T-cell (primary cell): ENCODE results near the gene IL34. TPM values are rescaled to one million over a fixed set of nuclear protein-coding genes. Genes with fewer than 3 reads are reported as not detected.

Experiments
- ATAC-seq, 4 experiments: fragments of 200-7000 bp in 3 of 4; fragments of 150-1000 bp in 1 of 4; cut with Tn5 transposase; replicated peaks in 1 of 4; 1 replicate in 3 of 4; 2 replicates in 1 of 4; pipeline ENCODE4 v1.10.0; 2021; ENCODE audit warnings: moderate library complexity in 3 of 4, mild to moderate bottlenecking in 2 of 4, moderate number of reproducible peaks in 1 of 4
- CTCF ChIA-PET, 2 donors: fragments of 300-600 bp; sonication (Branson Sonifier 250); formaldehyde crosslinking; loops; one replicate each; lab custom pipeline; 2022; ENCODE audit warnings: antibody characterized with exemption in 2 of 2; lab: Charles Lee
- POLR2A ChIA-PET, 2 donors: fragments of 300-600 bp; sonication (Branson Sonifier 250); formaldehyde crosslinking; loops; one replicate each; lab custom pipeline; 2022; ENCODE audit warnings: antibody characterized with exemption in 2 of 2; lab: Charles Lee
- DNase-seq, 35 experiments: peaks; one replicate each; pipeline versions ENCODE4 v3.0.0 to v3.0.0-alpha.2; 2013 to 2023
- H3K27ac ChIP-seq: one replicate; pipeline ENCODE4 v1.5.1; 2013; ENCODE audit warnings: low read length
- H3K27me3 ChIP-seq, 2 experiments: replicated peaks in 1 of 2; 1 replicate in 1 of 2; 2 replicates in 1 of 2; pipeline versions ENCODE4 v1.6.1 to v1.7.0; 2013; ENCODE audit warnings: low read length in 1 of 2, mixed read lengths in 1 of 2; ENCODE audit not compliant: control insufficient read depth in 2 of 2, insufficient read depth in 2 of 2; ENCODE audit errors: extremely low read depth in 1 of 2
- H3K36me3 ChIP-seq, 2 donors: 1 replicate in 1 of 2; 2 replicates in 1 of 2; pipeline versions ENCODE4 v1.6.1 to v1.7.0; 2013; ENCODE audit warnings: low read length in 1 of 2; ENCODE audit not compliant: control insufficient read depth in 2 of 2, insufficient read depth in 1 of 2; ENCODE audit errors: extremely low read depth in 1 of 2
- H3K4me1 ChIP-seq, 2 experiments: 1 replicate in 1 of 2; 2 replicates in 1 of 2; pipeline versions ENCODE4 v1.6.1 to v1.7.0; 2013; ENCODE audit warnings: low read length in 2 of 2, mixed read lengths in 1 of 2; ENCODE audit not compliant: insufficient read depth in 2 of 2, control insufficient read depth in 1 of 2; ENCODE audit errors: extremely low read depth in 1 of 2
- H3K4me3 ChIP-seq, 2 donors: 1 replicate in 1 of 2; 2 replicates in 1 of 2; pipeline versions ENCODE4 v1.5.1 to v1.7.0; 2013; ENCODE audit warnings: mild to moderate bottlenecking in 2 of 2, low read length in 1 of 2, moderate library complexity in 1 of 2; ENCODE audit not compliant: control insufficient read depth in 1 of 2; ENCODE audit errors: extremely low read depth in 1 of 2
- H3K9me3 ChIP-seq: 2 replicates; pipeline ENCODE4 v1.7.0; 2013
- H3K27ac Mint-ChIP-seq, 2 donors: one replicate each; pipeline ENCODE4 v1.8.0; 2020 to 2021; ENCODE audit warnings: mild to moderate bottlenecking in 2 of 2, mixed read lengths in 2 of 2
- H3K27me3 Mint-ChIP-seq, 2 donors: one replicate each; pipeline ENCODE4 v1.8.0; 2021 to 2022; ENCODE audit warnings: mixed read lengths in 2 of 2
- H3K36me3 Mint-ChIP-seq: one replicate; pipeline ENCODE4 v1.8.0; 2021; ENCODE audit warnings: mixed read lengths
- H3K4me1 Mint-ChIP-seq, 3 donors: one replicate each; pipeline ENCODE4 v1.8.0; 2020 to 2022; ENCODE audit warnings: mixed read lengths in 3 of 3, mild to moderate bottlenecking in 1 of 3
- H3K4me3 Mint-ChIP-seq, 3 donors: one replicate each; pipeline ENCODE4 v1.8.0; 2020 to 2022; ENCODE audit warnings: mild to moderate bottlenecking in 3 of 3, mixed read lengths in 3 of 3, moderate library complexity in 3 of 3
- H3K9me3 Mint-ChIP-seq, 3 donors: one replicate each; pipeline ENCODE4 v1.8.0; 2020 to 2022; ENCODE audit warnings: mixed read lengths in 3 of 3
- WGBS: methylation state at CpG from one replicate; pipeline ENCODE4 v1.1.5; 2013; ENCODE audit warnings: missing lambda C conversion rate; ENCODE audit not compliant: insufficient coverage; 5-methylcytosine and 5-hydroxymethylcytosine counted together
- total RNA-seq, 35 experiments: library from RNA in 6 of 35; stranded (reverse) in 6 of 35; fragments of 120-200 nt in 1 of 35; gene quantifications; one replicate each; pipeline versions ENCODE4 v1.2.1 to v1.2.4 and lab custom pipeline; 2013 to 2026

The IL34 gene
- total RNA-seq, 5 donors from 2014 or later (not counting 1 experiment from before 2014, with no cell fraction given), result 0.20 to 0.53 (median 0.45) TPM; not detected in 2

DNA sequence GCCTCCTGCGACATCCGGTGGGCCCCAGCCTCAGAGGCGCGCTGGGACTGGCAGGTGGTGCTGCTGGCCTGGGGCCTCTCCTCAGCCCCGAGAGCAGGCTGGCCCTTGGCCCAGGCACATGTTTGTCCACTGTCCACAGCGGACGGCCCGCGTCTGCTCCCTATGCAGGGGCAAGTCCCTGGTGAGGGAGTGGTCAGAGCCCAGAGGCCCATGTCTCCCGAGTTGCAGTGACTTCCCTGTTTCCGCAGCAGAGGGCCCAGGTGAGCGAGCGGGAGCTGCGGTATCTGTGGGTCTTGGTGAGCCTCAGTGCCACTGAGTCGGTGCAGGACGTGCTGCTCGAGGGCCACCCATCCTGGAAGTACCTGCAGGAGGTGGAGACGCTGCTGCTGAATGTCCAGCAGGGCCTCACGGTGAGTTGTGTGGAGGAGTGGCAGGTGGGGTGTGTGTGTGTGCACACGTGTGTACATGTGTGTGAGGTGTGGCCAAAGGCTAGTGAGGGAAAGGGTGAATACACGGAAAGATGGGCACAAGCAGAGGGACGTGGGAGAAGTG, 10.4 kb downstream of the IL34 start:
- peaks cover 0 to 8% of the 10 kb centered on the region in 2 experiments for H3K4me1 ChIP-seq
- H3K27me3 ChIP-seq, result peaks cover 0 to 8% of the 10 kb centered on the region in 2 experiments
- ATAC-seq (no peak), DNase-seq (no peak)
- ChIA-PET CTCF (no interaction called here), POLR2A (no interaction called here)
- no peaks in the 10 kb centered on the region for H3K36me3 ChIP-seq
- Mint-ChIP-seq H3K9me3 (no peaks in the 10 kb centered on the region), H3K36me3 (no peaks in the 10 kb centered on the region), H3K4me3 (no peak overlapping the region), H3K4me1 (peaks cover 3 to 6% (median 4%) of the 10 kb centered on the region in 3 donors), H3K27ac (no peak overlapping the region), H3K27me3 (no peaks in the 10 kb centered on the region)
- no peak overlapping the region for H3K27ac ChIP-seq
- no peaks in the 10 kb centered on the region for H3K9me3 ChIP-seq
- no peak overlapping the region for H3K4me3 ChIP-seq
- WGBS, result 76% methylated on average over 22 of the region's 22 CpGs

DNA sequence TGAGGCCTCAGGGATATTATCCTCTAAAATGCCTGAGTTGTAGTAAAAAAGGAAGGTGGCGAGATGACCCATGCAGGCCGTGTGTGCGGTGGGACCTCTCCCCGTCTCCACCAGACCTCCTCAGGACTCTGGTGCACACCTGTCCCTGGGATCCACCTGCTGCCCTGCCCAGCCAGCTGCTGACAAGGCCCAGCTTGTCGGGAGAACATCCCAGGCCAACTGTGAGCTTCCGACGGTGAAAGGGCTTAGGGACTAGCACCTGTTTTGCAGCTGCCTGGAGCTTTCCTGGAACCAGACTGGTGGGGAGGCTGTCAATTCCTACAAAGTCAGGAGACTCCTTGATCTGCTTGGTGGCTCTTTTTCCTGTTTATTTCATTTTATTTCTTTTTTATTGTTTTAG, 11.6 kb downstream of the IL34 start:
- H3K36me3 Mint-ChIP-seq, result no peaks in the 10 kb centered on the region

DNA sequence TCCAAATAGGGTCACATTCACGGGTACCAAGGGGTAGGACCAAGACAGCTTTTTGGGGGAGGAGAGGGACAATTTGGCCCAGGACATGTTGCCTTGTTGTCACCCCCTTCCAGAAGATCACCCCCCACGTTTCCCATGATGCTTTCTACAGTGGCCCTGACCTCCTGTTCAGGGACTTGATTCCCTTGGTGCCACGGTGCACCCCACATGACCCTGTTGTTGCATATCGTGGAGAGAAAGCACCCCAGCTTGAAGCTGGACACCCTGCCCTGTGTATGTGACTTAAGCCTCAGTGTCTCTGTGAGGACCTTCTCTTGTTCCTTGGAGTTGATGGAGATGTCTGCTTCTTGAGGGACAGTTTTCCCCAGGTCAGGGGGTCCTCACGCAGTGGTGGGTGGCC, 12.6 kb downstream of the IL34 start:
- DNase-seq (no peak), ATAC-seq (no peak)
- H3K4me1 ChIP-seq, result peaks cover 0 to 6% of the 10 kb centered on the region in 2 experiments
- no peak overlapping the region for H3K27ac ChIP-seq
- peaks cover 1 to 2% (median 1%) of the 10 kb centered on the region in 3 donors for H3K4me1 Mint-ChIP-seq
- ChIA-PET POLR2A (no interaction called here), CTCF (no interaction called here)
- H3K36me3 Mint-ChIP-seq, result no peaks in the 10 kb centered on the region
- no peak overlapping the region for H3K27ac Mint-ChIP-seq
- 72% methylated on average over 2 of the region's 5 CpGs for WGBS
- peaks cover 0 to 6% of the 10 kb centered on the region in 2 experiments for H3K27me3 ChIP-seq
- H3K36me3 ChIP-seq, result no peaks in the 10 kb centered on the region
- no peaks in the 10 kb centered on the region for H3K27me3 Mint-ChIP-seq
- H3K9me3 ChIP-seq, result no peaks in the 10 kb centered on the region
- H3K4me3 ChIP-seq, result no peak overlapping the region
- no peak overlapping the region for H3K4me3 Mint-ChIP-seq
- H3K9me3 Mint-ChIP-seq, result no peaks in the 10 kb centered on the region

More for the DNA sequence above, 11.6 kb downstream of the IL34 start:
- Mint-ChIP-seq H3K4me1 (peaks cover 3 to 6% (median 4%) of the 10 kb centered on the region in 3 donors), H3K4me3 (no peak overlapping the region), H3K27me3 (no peaks in the 10 kb centered on the region), H3K9me3 (no peaks in the 10 kb centered on the region), H3K27ac (no peak overlapping the region)
- no peak for ATAC-seq
- no peaks in the 10 kb centered on the region for H3K9me3 ChIP-seq
- H3K4me3 ChIP-seq, result no peak overlapping the region
- DNase-seq, result no peak
- H3K27ac ChIP-seq, result no peak overlapping the region
- H3K4me1 ChIP-seq, result peaks cover 0 to 8% of the 10 kb centered on the region in 2 experiments
- POLR2A ChIA-PET, result no interaction called here
- 92% methylated on average over 4 of the region's 7 CpGs for WGBS
- CTCF ChIA-PET, result no interaction called here
- peaks cover 0 to 8% of the 10 kb centered on the region in 2 experiments for H3K27me3 ChIP-seq
- no peaks in the 10 kb centered on the region for H3K36me3 ChIP-seq

DNA sequence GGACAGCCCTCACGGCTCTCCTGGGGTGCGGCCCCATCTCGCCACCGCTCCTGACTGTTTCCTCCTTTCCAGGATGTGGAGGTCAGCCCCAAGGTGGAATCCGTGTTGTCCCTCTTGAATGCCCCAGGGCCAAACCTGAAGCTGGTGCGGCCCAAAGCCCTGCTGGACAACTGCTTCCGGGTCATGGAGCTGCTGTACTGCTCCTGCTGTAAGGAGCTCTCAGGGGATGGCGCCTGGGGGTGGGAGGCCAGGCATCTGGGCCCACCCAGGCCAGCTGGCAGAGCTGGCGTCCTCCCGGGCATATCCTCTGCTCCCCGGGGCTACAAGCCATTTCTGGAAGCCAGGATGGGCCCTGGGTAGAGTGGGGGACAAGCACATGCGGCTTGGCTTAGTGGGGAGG, 13.2 kb downstream of the IL34 start:
- ATAC-seq (no peak), DNase-seq (no peak)
- H3K4me1 ChIP-seq, result peaks cover 0 to 3% of the 10 kb centered on the region in 2 experiments
- ChIA-PET CTCF (no interaction called here), POLR2A (no interaction called here)
- peaks cover 0 to under 1% of the 10 kb centered on the region in 2 donors for H3K36me3 ChIP-seq
- Mint-ChIP-seq H3K9me3 (no peaks in the 10 kb centered on the region), H3K4me1 (no peaks in the 10 kb centered on the region), H3K27me3 (no peaks in the 10 kb centered on the region), H3K27ac (no peak overlapping the region), H3K4me3 (no peak overlapping the region), H3K36me3 (no peaks in the 10 kb centered on the region)
- WGBS, result 91% methylated on average over 9 of the region's 12 CpGs
- no peaks in the 10 kb centered on the region for H3K27me3 ChIP-seq
- H3K9me3 ChIP-seq, result no peaks in the 10 kb centered on the region
- H3K27ac ChIP-seq, result no peak overlapping the region
- H3K4me3 ChIP-seq, result no peak overlapping the region

DNA sequence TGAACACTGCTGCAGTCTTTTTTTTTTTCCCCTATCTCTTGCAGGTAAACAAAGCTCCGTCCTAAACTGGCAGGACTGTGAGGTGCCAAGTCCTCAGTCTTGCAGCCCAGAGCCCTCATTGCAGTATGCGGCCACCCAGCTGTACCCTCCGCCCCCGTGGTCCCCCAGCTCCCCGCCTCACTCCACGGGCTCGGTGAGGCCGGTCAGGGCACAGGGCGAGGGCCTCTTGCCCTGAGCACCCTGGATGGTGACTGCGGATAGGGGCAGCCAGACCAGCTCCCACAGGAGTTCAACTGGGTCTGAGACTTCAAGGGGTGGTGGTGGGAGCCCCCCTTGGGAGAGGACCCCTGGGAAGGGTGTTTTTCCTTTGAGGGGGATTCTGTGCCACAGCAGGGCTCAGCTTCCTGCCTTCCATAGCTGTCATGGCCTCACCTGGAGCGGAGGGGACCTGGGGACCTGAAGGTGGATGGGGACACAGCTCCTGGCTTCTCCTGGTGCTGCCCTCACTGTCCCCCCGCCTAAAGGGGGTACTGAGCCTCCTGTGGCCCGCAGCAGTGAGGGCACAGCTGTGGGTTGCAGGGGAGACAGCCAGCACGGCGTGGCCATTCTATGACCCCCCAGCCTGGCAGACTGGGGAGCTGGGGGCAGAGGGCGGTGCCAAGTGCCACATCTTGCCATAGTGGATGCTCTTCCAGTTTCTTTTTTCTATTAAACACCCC, 13.8 kb downstream of the IL34 start:
- Mint-ChIP-seq H3K27me3 (no peaks in the 10 kb centered on the region), H3K27ac (no peak overlapping the region)
- POLR2A ChIA-PET, result no interaction called here

DNA sequence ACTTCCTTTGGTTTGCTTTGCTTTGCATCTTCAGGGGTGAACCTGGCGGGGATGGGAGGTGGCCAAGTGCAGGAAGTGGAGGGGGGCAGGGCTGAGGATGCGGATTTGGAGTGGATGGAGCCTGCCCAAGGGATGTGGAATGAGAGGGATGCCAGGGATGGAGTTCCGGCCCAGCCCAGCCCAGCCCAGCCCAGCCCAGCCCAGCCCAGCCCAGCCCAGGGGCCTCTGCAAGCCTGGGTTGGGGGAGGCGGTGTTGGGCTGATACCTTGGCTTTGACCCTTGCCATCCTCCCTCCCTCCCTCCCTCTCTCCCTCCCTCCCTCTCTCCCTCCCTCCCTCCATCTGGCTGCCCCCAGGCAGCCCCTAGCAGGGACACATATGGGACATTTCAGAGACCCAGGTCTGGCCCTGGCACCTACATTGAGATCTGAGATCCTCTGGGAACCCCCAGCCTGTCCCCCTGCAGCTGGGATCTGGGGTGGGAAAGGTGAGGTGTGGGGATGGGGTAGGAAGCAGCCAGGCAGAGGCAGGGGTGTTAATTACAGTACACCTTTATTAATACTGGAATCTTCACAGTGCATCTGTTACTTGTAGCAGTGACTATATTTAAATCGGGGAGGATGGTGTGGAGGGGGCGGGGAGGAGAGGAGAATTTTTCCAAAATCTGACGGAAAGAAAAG, 14.5 kb downstream of the IL34 start:
- no peak for DNase-seq
- no peaks in the 10 kb centered on the region for H3K9me3 ChIP-seq
- CTCF ChIA-PET, result no interaction called here
- Mint-ChIP-seq H3K27me3 (no peaks in the 10 kb centered on the region), H3K36me3 (peaks cover 2% of the 10 kb centered on the region), H3K9me3 (no peaks in the 10 kb centered on the region), H3K27ac (no peak overlapping the region), H3K4me3 (no peak overlapping the region), H3K4me1 (no peaks in the 10 kb centered on the region)
- ATAC-seq, result no peak
- peaks cover 0 to 3% of the 10 kb centered on the region in 2 experiments for H3K4me1 ChIP-seq
- POLR2A ChIA-PET, result no interaction called here
- peaks cover 0 to 8% of the 10 kb centered on the region in 2 donors for H3K36me3 ChIP-seq
- no peaks in the 10 kb centered on the region for H3K27me3 ChIP-seq
- 60% methylated on average over 1 of the region's 7 CpGs for WGBS
- H3K27ac ChIP-seq, result no peak overlapping the region
- H3K4me3 ChIP-seq, result no peak overlapping the region

More for the DNA sequence above, 13.8 kb downstream of the IL34 start:
- peaks cover 0 to 3% of the 10 kb centered on the region in 2 experiments for H3K4me1 ChIP-seq
- no peaks in the 10 kb centered on the region for H3K9me3 Mint-ChIP-seq
- peaks cover 0 to 6% of the 10 kb centered on the region in 2 donors for H3K36me3 ChIP-seq
- WGBS, result 85% methylated on average over 15 of the region's 16 CpGs
- DNase-seq, result no peak
- no peak overlapping the region for H3K4me3 Mint-ChIP-seq
- H3K9me3 ChIP-seq, result no peaks in the 10 kb centered on the region
- no peaks in the 10 kb centered on the region for H3K27me3 ChIP-seq
- no peak overlapping the region for H3K27ac ChIP-seq
- no peaks in the 10 kb centered on the region for H3K4me1 Mint-ChIP-seq
- no peak for ATAC-seq
- H3K36me3 Mint-ChIP-seq, result no peaks in the 10 kb centered on the region
- CTCF ChIA-PET, result no interaction called here
- no peak overlapping the region for H3K4me3 ChIP-seq
